Astrocyte (in vitro differentiated cells and primary cell): ENCODE results near the gene ARMCX2.

ENCODE experiments used
- CTCF ChIP-seq: IDR thresholded peaks from 2 replicates; pipeline ENCODE4 v1.5.1; 2011; ENCODE audit warnings: low read depth, mild to moderate bottlenecking, inconsistent platforms, low read length, moderate library complexity; ENCODE audit not compliant: insufficient read depth
- EZH2 ChIP-seq: IDR thresholded peaks from 2 replicates; pipeline ENCODE4 v1.6.1; 2012; ENCODE audit warnings: mild to moderate bottlenecking, low read length, inconsistent platforms; ENCODE audit not compliant: insufficient read depth

GRCh38 chrX:101668143-101668542 is 8.5 kb upstream of the ARMCX2 start:
- no peak for TF ChIP-seq CTCF
- no peak for TF ChIP-seq EZH2
